GM19193 (cell line): Measurements from ENCODE around the gene HAAO.

Experiments
- POLR2A ChIP-seq: IDR thresholded peaks from 4 replicates; pipeline ENCODE4 v1.6.1; 2011; ENCODE audit not compliant: insufficient read depth, insufficient read length; ENCODE audit errors: extremely low read depth

The HAAO gene

GRCh38 chr2:42723465-42723864 lies 68.9 kb downstream of the HAAO start:
- TF ChIP-seq POLR2A: no peak

- TF ChIP-seq POLR2A: no peak
These were observed 69.8 kb downstream of the HAAO start for GRCh38 chr2:42722320-42723190.

- TF ChIP-seq POLR2A: no peak
These were observed 70.5 kb downstream of the HAAO start for GRCh38 chr2:42721898-42722297.
